H9 (cell line): ENCODE measurements around the gene NAA30. TPM values are rescaled to one million over a fixed set of nuclear protein-coding genes. Genes with fewer than 3 reads are reported as not detected.
A peak's percentile ranks its signal among the peaks of the same experiment; 100 is the strongest.

ENCODE experiments used
- DNase-seq: peaks from one replicate; pipeline ENCODE4 v3.0.0-alpha.2; 2017
- H2AFZ ChIP-seq: one replicate; pipeline ENCODE4 v1.6.1; 2013; ENCODE audit warnings: mild to moderate bottlenecking, low read length, control low read depth, moderate library complexity
- H2AK5ac ChIP-seq: 2 replicates; pipeline ENCODE4 v1.6.1; 2013; ENCODE audit warnings: low read length, control low read depth, mixed read lengths; ENCODE audit not compliant: insufficient read length
- H2BK120ac ChIP-seq: one replicate; pipeline ENCODE4 v1.6.1; 2013; ENCODE audit warnings: low read depth, mild to moderate bottlenecking, low read length, control low read depth, inconsistent platforms; ENCODE audit not compliant: poor library complexity, severe bottlenecking
- H2BK12ac ChIP-seq: 2 replicates; pipeline ENCODE4 v1.6.1; 2013; ENCODE audit warnings: low read length, control low read depth, mixed read lengths, low read depth; ENCODE audit not compliant: insufficient read length
- H2BK15ac ChIP-seq: 2 replicates; pipeline ENCODE4 v1.6.1; 2013; ENCODE audit warnings: low read depth, low read length, control low read depth
- H2BK20ac ChIP-seq: one replicate; pipeline ENCODE4 v1.6.1; 2013; ENCODE audit warnings: low read depth, mild to moderate bottlenecking, low read length, control low read depth, inconsistent platforms; ENCODE audit not compliant: poor library complexity, severe bottlenecking
- H2BK5ac ChIP-seq: 2 replicates; pipeline ENCODE4 v1.6.1; 2013; ENCODE audit warnings: low read length, control low read depth, mixed read lengths; ENCODE audit not compliant: insufficient read length
- H3K14ac ChIP-seq: 2 replicates; pipeline ENCODE4 v1.6.1; 2013; ENCODE audit warnings: low read length, control low read depth; ENCODE audit not compliant: insufficient read depth
- H3K18ac ChIP-seq: 2 replicates; pipeline ENCODE4 v1.6.1; 2013; ENCODE audit warnings: low read depth, mild to moderate bottlenecking, mixed read lengths, low read length, control low read depth; ENCODE audit not compliant: insufficient read length
- H3K23ac ChIP-seq: 2 replicates; pipeline ENCODE4 v1.6.1; 2013; ENCODE audit warnings: low read length, control low read depth, mixed read lengths, low read depth; ENCODE audit not compliant: insufficient read length
- H3K23me2 ChIP-seq: 2 replicates; pipeline ENCODE4 v1.6.1; 2013; ENCODE audit warnings: low read depth, mild to moderate bottlenecking, mixed read lengths, low read length, control low read depth; ENCODE audit not compliant: insufficient read length, poor library complexity, severe bottlenecking
- H3K27ac ChIP-seq: 2 replicates; pipeline ENCODE4 v1.5.1; 2013; ENCODE audit warnings: low read length, control low read depth, mixed read lengths, low read depth; ENCODE audit not compliant: insufficient read length
- H3K27me3 ChIP-seq: 2 replicates; pipeline ENCODE4 v1.6.1; 2013; ENCODE audit warnings: low read length, control low read depth, inconsistent platforms; ENCODE audit not compliant: insufficient read depth
- H3K4ac ChIP-seq: 2 replicates; pipeline ENCODE4 v1.6.1; 2013; ENCODE audit warnings: low read depth, mild to moderate bottlenecking, control low read depth, inconsistent platforms, low read length, moderate library complexity
- H3K4me1 ChIP-seq: 2 replicates; pipeline ENCODE4 v1.6.1; 2013; ENCODE audit warnings: low read length, control low read depth, inconsistent platforms; ENCODE audit not compliant: insufficient read depth
- H3K4me2 ChIP-seq: 2 replicates; pipeline ENCODE4 v1.6.1; 2013; ENCODE audit warnings: low read length, control low read depth, mixed read lengths; ENCODE audit not compliant: insufficient read length, insufficient read depth
- H3K56ac ChIP-seq: 2 replicates; pipeline ENCODE4 v1.6.1; 2013; ENCODE audit warnings: low read depth, mild to moderate bottlenecking, mixed read lengths, low read length, control low read depth; ENCODE audit not compliant: insufficient read length
- H3K79me1 ChIP-seq: 2 replicates; pipeline ENCODE4 v1.6.1; 2013; ENCODE audit warnings: low read depth, mild to moderate bottlenecking, moderate library complexity, low read length, control low read depth, inconsistent platforms; ENCODE audit not compliant: insufficient read depth, poor library complexity, severe bottlenecking
- H3K79me2 ChIP-seq: 2 replicates; pipeline ENCODE4 v1.6.1; 2013; ENCODE audit warnings: low read length, control low read depth, inconsistent platforms; ENCODE audit not compliant: insufficient read depth
- H3K9ac ChIP-seq: 2 replicates; pipeline ENCODE4 v1.6.1; 2013; ENCODE audit warnings: low read length, control low read depth, mixed read lengths; ENCODE audit not compliant: insufficient read length; ENCODE audit errors: extremely low read depth
- H3K9me3 ChIP-seq: one replicate; pipeline ENCODE4 v1.6.1; 2013; ENCODE audit warnings: low read depth, low read length, inconsistent platforms; ENCODE audit not compliant: control insufficient read depth
- H3T11ph ChIP-seq: one replicate; pipeline ENCODE4 v1.6.1; 2013; ENCODE audit warnings: mild to moderate bottlenecking, low read length, control low read depth, inconsistent platforms
- H4K20me1 ChIP-seq: one replicate; pipeline ENCODE4 v1.6.1; 2013; ENCODE audit not compliant: control insufficient read depth, insufficient read length, insufficient read depth
- H4K5ac ChIP-seq: 2 replicates; pipeline ENCODE4 v1.6.1; 2013; ENCODE audit warnings: low read depth, mild to moderate bottlenecking, mixed read lengths, low read length, control low read depth; ENCODE audit not compliant: insufficient read length
- H4K8ac ChIP-seq: replicated peaks from 2 replicates; pipeline ENCODE4 v1.6.1; 2013; ENCODE audit warnings: low read length, control low read depth, mixed read lengths, low read depth; ENCODE audit not compliant: insufficient read length
- H4K91ac ChIP-seq: 2 replicates; pipeline ENCODE4 v1.6.1; 2013; ENCODE audit warnings: low read depth, mild to moderate bottlenecking, moderate library complexity, mixed read lengths, low read length, control low read depth; ENCODE audit not compliant: insufficient read length
- H3K27ac Mint-ChIP-seq, 3 experiments: 2 replicates in 2 of 3; 3 replicates in 1 of 3; pipeline ENCODE4 v1.8.0; 2020 to 2021; ENCODE audit warnings: mixed read lengths in 3 of 3, mild to moderate bottlenecking in 1 of 3, moderate library complexity in 1 of 3
- H3K27me3 Mint-ChIP-seq: 2 replicates; pipeline ENCODE4 v1.8.0; 2021; ENCODE audit warnings: low read depth, mild to moderate bottlenecking, moderate library complexity, mixed read lengths
- H3K36me3 Mint-ChIP-seq, 3 experiments: 2 replicates in 2 of 3; 3 replicates in 1 of 3; pipeline ENCODE4 v1.8.0; 2020 to 2021; ENCODE audit warnings: low read depth in 3 of 3, mixed read lengths in 3 of 3; ENCODE audit not compliant: insufficient read depth in 1 of 3
- H3K4me1 Mint-ChIP-seq, 2 experiments: 2 replicates each; pipeline ENCODE4 v1.8.0; 2020; ENCODE audit warnings: mixed read lengths in 2 of 2
- H3K4me3 Mint-ChIP-seq, 2 experiments: 2 replicates in 1 of 2; 3 replicates in 1 of 2; pipeline ENCODE4 v1.8.0; 2020 to 2021; ENCODE audit warnings: mild to moderate bottlenecking in 2 of 2, mixed read lengths in 2 of 2, moderate library complexity in 1 of 2
- H3K9me3 Mint-ChIP-seq, 2 experiments: 2 replicates in 1 of 2; 3 replicates in 1 of 2; pipeline ENCODE4 v1.8.0; 2020; ENCODE audit warnings: mild to moderate bottlenecking in 2 of 2, mixed read lengths in 2 of 2, moderate library complexity in 1 of 2
- WGBS: extraction: QIAGEN DNeasy Blood & Tissue Kit; methylation state at CpG from one replicate; pipeline ENCODE4 v1.1.7; 2013; ENCODE audit warnings: missing lambda C conversion rate, low lambda C conversion rate, mixed read lengths; ENCODE audit not compliant: insufficient read length; ENCODE audit errors: extremely low coverage; 5-methylcytosine and 5-hydroxymethylcytosine counted together
- total RNA-seq: library from RNA; stranded (reverse); gene quantifications from 2 replicates; pipeline ENCODE4 v1.2.1, GENCODE V29; 2021
- TF ChIP-seq, protein P1 (sequence below): fragments of 200-600 bp; sonication (generic); conservative IDR thresholded peaks from 3 replicates; pipeline ENCODE4 v1.8.0; 2021; ENCODE audit warnings: antibody characterized with exemption, mild to moderate bottlenecking

Gene NAA30
- total RNA-seq, 1 experiment from 2014 or later: 20.9 TPM

DNA sequence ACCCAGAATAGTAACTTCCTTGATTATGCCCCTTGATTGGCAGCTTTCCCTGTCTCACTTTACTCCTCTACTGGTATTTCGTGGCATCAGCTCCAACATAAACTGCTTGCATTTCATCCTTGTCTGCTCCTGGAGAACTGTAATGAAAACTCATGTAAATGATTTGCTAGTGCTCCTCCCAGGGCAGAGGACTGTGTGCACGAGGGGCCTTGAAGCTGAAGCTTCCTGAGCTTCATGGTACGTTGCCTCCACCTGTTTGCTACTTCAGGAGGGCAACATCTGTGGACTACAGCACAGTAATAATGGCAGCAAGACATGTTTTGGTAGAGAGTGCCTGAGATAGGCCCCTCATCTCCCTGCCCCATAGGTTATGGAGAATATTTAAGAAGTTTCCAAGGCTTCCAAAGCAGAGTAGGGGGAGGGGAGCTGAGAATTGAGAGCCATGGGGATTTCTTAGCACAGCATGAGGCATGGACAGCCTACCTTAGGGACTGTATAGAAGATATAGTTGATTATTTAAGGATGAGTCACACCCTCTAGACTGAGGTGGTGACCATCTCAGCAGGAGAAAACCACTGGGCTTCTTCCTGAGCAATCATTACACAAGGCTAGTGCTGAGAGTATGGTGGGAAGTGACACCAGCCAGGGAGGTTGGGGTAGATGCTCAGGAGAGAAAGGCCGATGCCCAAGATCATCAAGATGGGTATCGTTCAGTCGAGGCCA is 73.8 kb downstream of the NAA30 start:
- Histone ChIP-seq H4K5ac (no peak overlapping the region), H3K18ac (no peak overlapping the region), H3T11ph (no peak overlapping the region), H3K23ac (no peak overlapping the region), H4K20me1 (no peaks in the 10 kb centered on the region), H3K27me3 (no peaks in the 10 kb centered on the region), H3K79me1 (no peaks in the 10 kb centered on the region), H2BK15ac (no peak overlapping the region), H2AK5ac (no peak overlapping the region), H4K91ac (no peak overlapping the region), H3K9ac (no peak overlapping the region), H3K4ac (no peak overlapping the region), H4K8ac (no peak overlapping the region), H3K79me2 (no peaks in the 10 kb centered on the region), H2BK12ac (no peak overlapping the region), H3K4me2 (no peak overlapping the region), H3K4me1 (no peaks in the 10 kb centered on the region), H2BK5ac (no peak overlapping the region), H3K27ac (no peak overlapping the region), H3K9me3 (no peaks in the 10 kb centered on the region), H3K23me2 (no peaks in the 10 kb centered on the region), H3K14ac (no peak overlapping the region), H2AFZ (no peak overlapping the region), H2BK120ac (no peak overlapping the region), H2BK20ac (no peak overlapping the region), H3K56ac (no peak overlapping the region)
- DNase-seq: no peak
- Mint-ChIP-seq H3K4me3 (no peak overlapping the region), H3K36me3 (peaks cover 0 to 4% (median 0%) of the 10 kb centered on the region in 3 experiments; a peak in 1 of 7 replicates), H3K9me3 (peaks cover 0 to 2% of the 10 kb centered on the region in 2 experiments; a peak in 2 of 5 replicates), H3K27me3 (no peaks in the 10 kb centered on the region), H3K4me1 (no peaks in the 10 kb centered on the region), H3K27ac (peak overlapping the region in 1 of 3 experiments; percentile 5; a peak in 1 of 7 replicates)
- WGBS: no CpG with 5 or more reads among the region's 6 CpGs
- TF ChIP-seq, protein P1, sequence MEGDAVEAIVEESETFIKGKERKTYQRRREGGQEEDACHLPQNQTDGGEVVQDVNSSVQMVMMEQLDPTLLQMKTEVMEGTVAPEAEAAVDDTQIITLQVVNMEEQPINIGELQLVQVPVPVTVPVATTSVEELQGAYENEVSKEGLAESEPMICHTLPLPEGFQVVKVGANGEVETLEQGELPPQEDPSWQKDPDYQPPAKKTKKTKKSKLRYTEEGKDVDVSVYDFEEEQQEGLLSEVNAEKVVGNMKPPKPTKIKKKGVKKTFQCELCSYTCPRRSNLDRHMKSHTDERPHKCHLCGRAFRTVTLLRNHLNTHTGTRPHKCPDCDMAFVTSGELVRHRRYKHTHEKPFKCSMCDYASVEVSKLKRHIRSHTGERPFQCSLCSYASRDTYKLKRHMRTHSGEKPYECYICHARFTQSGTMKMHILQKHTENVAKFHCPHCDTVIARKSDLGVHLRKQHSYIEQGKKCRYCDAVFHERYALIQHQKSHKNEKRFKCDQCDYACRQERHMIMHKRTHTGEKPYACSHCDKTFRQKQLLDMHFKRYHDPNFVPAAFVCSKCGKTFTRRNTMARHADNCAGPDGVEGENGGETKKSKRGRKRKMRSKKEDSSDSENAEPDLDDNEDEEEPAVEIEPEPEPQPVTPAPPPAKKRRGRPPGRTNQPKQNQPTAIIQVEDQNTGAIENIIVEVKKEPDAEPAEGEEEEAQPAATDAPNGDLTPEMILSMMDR: no peak

Other genes starting within 250 kb of the NAA30 start
- gene EXOC5, start 121.7 kb upstream of the NAA30 start, total RNA-seq: 92.9 and 97.4 TPM in 2 replicates
- gene AP5M1, start 121.6 kb upstream of the NAA30 start, total RNA-seq: 42.6 and 48.8 TPM in 2 replicates
- gene CCDC198, start 103.3 kb downstream of the NAA30 start, total RNA-seq: not detected in 2 replicates